GM19351 (cell line): ENCODE results near the gene UNC79.

Source experiments
- ATAC-seq: cut with Tn5 transposase; IDR thresholded peaks from one replicate; pipeline ENCODE4 v1.9.1; 2021; ENCODE audit warnings: mild to moderate bottlenecking, moderate library complexity; ENCODE audit not compliant: unreplicated experiment

UNC79 gene

DNA sequence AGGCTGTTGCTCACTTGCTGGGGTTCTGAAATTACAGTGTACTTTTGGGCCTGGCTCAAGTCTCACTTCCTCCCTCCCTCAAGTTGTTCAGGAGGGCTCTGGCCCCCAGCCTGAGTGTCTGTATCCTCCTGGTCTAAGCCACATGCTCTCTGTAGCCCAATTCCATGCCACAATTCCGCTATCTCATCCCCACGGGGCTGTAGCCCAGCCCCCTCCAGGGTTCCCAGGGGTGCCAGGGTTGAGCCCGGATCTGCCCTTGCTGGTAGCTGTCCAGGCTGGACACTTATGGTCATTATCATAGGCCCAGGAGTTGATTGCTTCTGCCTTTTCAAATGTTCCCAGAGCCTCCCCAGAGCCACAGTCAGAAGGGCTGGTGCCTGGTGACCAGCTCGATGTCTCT lies 292.3 kb downstream of the UNC79 start:
- no peak for ATAC-seq

DNA sequence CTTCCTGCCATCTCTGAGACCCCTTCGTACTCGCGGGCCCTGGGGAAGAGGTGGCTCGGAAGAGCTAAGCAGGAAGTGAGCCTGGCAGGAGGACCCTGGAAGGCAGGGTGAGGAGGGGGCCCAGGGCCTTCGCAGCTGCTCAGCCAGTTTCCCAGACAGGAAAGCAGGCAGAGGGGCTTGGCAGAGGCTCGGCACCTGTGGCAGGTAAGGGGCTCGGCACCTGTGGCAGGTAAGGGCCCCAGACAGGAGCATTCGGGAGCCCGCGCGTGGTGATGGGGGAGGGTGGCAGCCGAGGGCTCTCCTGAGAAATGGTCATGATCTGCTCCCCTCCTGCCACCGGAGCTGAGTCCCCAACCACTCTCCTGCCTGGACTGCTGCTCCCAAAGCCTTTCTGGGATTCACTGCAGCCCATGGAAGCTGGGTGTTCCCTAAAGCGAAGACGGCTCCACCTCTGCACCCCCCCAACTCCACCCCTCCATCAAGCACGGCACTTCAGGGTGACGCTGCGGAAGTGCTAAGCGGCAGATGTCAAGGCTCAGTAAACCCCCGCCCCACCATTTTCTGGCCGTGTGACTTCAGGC lies 294.4 kb downstream of the UNC79 start:
- ATAC-seq, result no peak

DNA sequence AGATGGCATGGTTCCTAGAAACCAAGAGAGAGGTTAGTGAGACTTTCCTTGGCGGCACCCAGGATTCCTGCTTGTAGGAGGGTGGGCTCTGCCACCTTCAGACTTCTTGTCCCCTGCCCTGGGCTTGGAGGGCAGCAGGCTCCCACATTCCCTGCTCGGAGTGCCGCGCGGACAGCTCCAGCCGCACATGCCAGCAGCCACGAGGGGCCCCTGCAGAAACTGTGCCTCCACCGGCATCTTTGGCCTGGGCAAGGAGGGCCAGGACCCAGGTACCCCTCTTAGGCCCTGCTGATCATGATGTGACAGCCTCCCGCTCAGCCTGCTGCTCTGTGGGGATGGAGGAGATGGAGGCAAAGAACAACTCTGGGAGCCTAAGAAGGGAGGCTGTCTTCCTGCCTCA lies 295.3 kb downstream of the UNC79 start:
- ATAC-seq, result no peak

DNA sequence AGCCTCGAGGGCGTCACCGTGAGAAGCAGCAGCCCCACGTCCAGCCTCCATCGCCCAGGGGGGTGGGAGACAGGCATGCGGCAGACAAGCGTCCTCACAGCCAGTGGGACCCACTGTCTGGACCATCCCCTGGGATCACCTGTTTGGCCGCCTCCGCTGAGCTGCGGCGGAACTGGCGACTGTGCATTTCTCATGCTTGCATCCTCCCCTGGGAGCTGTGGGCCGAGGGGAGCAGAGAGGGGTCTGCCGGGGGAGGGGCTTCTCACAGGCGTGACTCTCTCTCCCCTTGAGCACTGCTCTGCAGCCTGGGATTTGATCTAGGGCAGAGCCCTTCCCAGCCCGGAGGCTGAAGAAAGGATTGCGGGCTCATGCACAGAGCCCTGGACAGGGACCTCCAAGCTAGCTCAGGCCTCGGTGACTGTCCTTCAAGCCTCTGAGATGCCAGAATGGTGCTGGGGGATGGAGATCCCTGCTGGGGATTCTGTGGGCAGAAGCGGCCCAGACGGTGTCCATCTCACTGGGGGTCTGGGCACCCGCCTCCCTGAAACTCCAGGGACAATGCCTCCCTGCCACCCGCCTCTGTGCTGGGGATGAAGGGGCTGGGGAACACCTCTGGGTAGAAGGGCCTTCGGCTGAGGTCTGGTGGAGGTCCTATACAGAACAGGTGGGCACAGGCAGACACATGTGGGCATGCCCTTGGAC lies 296.5 kb downstream of the UNC79 start:
- no peak for ATAC-seq

DNA sequence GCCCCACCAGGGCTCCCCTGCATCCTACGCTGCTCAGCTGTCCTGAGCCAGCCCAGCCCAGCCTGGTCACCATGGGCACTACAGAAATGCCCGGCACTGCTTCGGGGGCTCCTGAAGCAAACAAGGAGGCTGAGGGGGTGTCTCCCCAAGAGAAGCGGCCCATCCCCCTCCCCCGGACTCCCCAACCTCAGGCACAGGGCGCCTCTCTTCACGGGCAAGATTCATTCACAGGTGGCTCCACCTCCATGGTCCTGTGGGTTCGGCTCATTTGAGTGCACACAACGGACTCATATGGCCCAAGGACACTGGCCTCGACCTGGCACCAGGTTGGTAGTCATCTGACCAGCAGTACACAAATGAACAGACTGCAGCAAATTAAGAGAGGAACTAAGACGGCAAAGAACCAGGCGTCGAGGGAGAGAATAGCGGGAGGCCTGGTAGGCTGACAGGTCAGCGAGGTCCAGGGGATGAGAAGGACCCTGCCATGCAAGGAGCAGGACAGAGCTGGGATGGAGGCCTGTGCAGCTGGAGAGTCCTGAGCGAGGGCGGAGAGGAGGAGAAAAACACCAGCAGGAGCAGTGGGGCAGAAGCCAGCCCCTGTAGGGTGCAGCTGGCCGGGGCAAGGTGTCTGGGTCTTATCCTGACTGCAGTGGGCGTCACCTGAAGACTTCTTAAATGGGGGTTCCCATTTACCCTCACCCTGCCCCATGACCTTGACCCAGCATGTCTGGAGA lies 297.3 kb downstream of the UNC79 start:
- ATAC-seq, result no peak

DNA sequence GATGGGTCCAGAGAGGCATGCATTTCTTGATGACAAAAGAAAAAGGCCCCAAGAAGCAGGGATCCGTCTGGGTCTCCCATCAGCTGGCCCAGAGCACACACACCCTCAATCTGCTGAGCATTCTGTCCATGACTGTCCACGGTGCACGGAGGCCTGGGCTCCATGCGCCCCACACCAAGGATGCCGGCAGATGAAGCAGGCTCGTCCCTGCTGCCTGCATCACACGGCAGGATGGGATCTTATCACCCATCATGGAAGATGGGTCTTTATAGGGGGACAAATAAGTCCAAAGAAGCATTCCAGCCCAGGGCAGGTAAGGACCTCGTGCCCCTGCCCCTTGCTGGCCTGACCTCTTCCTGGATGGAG lies 297.9 kb downstream of the UNC79 start:
- ATAC-seq, result no peak

DNA sequence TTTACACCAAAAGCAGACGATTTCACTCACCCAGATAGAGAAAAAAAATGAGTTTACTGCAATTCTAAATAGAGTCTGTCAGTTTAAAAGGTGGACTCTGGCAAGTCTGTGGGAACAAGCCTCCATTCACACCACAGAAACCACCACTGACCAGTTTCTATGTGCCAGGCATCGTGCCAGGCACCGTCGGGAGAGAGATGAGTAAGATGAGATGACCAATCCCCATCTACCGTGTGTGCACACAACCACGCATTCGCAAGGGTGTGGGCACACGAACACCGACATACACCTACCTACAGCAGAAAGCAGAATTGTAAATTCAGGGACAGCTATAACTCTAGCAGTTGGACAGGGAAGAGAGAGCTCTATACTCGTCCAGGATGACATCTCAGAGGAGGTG lies 299.3 kb downstream of the UNC79 start:
- ATAC-seq, result no peak

DNA sequence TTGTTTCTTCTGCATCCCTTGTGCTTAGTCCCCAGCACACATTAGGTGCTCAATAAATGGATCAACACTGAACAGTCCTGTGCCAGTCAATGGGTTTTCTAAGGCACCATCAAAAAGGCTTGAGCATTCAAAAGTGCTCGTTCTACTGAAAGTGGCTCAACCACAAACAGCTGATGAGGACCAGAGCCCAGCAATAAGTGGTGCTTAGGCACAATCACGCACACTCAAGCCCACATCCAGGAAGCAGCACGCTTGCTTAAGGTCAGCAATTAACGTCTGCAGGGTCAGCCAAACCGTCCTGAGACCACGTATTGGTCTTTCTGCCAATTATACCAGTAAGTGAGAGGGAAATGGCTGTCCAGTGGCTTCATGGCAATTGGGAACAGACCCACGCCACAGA lies 301.0 kb downstream of the UNC79 start:
- ATAC-seq, result no peak

DNA sequence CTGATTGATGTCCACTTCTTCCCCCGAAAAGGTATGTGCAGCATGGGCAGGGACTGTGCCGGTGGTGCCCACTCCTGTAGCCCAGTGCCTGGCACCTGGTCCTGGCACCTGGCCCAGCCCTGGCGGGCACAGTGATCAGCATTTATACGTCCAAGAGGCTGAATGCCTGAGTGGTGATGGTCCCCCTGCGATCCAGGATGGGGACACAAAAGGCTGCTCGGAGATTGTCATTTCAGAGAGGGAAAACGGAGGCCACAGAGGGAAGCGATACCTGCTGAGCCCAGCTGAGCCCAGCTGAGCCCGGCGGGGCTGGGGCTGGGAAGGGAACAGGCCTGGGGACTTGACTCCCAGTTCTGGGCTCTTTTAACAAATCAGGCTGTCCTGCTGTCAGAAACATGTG lies 301.8 kb downstream of the UNC79 start:
- ATAC-seq, result no peak

DNA sequence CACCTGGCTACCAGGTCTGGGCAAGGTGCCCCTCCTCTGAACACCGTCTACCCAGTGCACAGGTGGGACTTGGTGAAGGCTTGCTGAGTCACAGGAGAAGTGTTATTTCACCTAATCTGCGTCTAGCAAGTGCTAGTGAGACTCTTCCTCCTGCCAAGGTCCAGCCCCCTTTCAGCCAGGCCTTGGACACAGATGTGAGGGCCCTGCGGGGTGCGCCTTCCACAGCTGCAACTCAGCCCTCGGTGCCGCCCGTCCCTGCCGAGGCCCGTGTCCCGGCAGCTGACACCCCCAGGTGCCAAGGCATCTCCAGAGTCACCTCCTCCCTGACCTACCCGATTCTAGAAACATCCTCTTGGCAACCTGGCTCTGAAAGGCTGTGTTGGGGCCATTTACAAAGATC lies 302.5 kb downstream of the UNC79 start:
- ATAC-seq, result no peak

DNA sequence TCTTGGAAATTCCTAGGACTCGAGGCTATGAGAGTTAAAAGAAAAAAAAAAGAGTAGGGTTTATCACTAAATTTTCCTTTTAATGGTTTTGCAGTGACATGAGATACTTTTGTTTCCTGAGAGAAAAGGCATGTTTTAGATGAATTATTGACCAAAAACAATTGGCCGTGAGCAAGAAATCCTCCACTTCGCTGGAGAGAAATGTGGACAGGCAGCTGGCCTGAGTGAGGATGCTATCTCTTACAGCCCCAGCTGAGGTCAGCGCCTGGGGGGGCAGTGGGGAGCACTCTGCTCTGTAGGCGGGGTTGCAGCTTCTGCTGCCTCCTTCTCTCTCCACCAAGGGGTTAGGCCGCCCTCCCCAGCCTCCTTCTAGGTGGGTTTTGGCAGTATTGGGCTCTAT lies 302.9 kb downstream of the UNC79 start:
- no peak for ATAC-seq

DNA sequence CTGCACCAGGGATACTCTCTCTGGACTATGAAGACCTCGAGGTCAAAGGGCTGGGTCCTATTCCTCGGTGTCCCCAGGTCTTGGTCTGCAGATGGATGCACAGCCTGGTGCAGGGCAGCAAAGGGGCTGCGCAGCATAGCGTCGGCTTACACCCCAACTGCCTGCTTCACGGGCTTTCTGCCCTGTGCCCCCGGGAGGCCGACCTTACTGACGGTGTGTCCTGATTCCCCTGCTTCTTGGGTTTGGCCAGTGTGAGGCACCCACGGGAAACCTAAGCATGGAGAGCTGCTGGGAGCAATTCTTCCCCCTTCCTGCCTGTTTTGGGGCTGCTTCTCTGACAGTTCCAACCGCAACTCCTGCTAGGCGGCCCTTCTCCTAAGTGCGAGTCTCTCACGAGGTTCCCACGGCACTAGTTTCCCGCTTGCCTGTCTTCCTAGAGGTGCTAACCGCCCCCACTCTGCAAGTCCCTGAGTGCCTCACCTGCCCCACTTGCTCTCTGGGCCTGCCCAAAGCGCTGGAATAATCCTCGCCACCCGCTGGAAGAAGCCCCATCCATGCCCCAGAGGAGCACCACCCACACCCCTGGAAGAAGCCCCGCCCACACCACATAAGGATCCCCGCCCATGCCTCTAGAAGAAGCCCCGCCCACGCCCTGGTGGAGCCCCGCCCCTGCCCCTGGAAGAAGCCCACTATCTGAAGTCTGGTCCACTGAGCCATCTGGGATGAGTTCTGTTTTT lies 303.5 kb downstream of the UNC79 start:
- no peak for ATAC-seq

DNA sequence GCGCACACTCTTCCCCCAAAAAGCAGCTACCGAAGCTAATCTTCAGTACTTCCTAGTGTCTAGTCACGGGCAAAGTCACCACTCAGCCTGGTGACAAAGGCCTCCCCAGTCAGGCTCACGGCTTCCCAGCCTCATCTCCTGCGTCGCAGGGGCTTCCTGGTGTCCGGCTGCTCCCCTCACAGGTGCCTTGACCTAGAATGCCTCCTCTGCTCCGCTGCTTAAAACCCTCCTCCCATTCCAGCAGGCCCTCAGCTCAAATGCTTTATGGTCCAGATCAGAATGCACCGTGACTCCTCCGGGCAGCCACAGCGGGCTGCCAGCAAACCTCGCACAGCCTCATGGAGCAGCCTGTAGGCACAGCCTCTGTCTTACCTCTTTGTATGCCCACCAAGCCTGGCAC lies 304.5 kb downstream of the UNC79 start:
- ATAC-seq, result no peak

DNA sequence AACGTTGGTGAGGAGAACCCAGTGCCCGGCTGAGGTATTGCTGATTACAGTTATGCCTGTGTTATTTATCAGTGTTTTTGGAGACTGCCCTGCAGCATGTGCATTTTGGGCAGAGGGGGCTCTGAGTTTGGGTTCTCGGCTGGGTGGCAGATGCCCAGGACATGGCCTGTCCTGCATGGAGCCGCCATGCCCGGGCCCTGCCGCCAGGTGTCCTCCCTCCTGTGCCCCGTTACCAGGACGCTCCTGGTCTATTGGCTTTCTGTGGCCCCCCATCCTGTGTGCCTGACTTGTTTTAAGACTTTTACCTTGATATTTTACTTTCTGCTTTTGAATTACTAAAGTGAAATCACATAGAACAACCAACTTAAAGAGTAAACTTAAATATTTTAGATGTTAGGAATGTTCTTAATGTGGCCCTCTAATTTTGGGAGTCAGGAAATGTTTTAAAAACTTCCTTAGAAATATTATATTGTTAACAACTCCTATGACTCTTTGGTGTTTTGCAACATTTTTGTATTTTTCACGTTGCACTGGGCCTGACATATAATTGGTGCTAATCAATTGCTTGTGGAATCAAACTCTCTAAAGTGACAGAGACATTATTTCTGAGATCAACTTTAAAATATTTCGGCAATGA lies 305.8 kb downstream of the UNC79 start:
- ATAC-seq, result no peak

DNA sequence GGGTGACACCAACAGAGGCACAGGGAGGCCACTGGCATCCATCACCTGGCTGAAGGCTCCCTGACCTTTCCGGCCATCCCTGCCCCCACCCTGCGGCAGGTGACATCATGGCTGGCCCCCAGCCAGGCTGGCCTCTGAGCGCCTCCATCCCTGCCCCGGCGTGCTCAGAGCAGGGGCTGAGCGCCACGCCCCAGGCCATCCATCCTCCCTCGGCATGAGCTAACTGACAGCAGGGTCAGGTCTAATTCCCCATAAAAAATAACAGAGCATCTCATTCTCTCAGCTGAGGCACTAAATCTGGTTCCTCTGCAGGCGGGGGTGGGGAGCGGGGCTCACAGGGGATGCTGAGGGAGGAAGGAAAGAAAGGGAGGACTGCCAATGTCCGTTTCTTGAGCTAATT lies 306.9 kb downstream of the UNC79 start:
- no peak for ATAC-seq

DNA sequence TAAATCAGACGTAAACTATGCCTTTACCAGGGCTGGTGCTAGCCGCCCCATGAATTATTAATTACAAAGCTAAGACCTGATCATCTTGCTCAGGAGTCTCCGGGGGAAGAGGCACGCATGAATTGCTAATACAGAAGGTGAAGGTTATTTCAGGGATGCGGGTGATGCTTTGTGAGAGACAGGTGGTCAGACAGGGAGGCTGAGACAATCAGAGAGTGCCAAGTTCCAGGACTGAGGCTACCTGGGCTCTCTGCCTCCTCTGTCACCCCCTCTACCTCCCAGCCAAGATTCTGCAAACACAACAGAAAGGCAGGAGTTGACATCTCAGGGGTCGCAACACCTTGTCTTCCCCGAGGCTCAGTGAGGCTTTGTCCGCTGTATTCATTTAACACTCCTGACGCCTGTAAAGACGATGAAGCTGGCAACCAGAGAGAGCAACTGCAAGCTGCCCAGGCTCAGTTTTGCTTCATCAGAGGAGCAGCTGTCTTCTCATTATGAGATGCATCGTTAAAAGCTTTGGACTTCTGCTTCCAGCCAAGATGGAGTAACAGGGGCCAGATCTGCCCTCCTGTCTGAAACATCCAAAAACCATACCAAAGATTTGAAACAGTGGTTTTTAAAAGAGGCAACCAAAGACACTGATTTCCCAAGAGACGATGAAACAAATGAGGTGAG lies 311.0 kb downstream of the UNC79 start:
- no peak for ATAC-seq

DNA sequence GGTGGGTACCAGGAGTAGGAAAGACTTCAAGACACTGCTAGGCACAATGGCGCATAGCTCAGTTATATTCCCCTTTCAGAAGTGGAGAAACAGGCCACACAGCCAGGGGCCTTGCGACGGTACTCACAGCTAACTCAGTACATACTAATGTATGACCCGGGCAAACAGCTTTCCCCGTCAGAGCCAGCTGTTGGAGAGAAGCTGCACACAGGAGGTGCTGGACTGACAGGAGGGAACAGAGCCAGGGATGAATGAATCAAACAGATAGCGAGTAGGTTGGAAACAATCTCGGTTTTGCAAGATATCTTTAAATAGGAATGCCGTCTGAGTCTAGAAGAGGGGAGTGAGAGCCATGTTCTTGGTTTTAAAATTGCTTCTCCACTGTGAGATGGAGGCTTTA lies 312.0 kb downstream of the UNC79 start:
- no peak for ATAC-seq

DNA sequence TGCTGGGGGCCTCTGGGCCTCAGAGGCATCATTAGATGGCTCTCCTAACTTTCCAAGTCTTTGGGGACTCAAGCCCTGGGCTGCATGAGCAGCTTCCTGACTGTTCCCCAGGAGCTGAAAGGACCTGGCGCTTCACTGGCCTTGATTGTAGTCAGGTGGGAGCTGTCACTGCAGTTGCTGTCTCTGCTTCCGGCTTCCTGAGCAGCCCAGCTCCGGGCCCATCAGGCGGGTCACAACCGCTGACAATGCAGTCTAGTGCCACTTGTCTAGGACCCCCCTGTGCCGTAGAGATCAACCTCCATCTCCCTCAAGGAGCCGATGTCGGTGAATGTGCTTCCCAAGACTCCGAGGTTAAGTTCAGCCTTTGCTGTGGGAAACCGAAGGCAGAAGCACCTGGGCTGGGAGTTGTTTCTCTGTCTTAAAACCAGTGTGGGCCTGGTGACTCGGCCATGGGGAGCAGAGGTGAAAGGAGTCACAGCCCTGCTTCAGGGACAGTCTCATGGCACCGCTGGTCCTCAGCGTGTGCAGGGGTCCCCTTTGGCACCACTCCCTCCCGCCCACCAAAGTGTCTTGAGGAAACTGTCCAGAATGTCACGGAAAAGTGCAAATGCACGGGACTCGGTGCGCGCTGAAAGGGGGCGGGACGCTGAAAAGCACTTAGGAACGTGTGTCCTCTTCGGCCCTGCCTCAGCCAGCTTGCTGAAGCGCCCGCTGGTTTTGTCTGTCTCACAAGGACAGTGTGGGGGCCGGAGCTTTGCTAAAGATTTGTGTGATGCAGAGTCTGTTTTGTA lies 312.7 kb downstream of the UNC79 start:
- ATAC-seq, result no peak

DNA sequence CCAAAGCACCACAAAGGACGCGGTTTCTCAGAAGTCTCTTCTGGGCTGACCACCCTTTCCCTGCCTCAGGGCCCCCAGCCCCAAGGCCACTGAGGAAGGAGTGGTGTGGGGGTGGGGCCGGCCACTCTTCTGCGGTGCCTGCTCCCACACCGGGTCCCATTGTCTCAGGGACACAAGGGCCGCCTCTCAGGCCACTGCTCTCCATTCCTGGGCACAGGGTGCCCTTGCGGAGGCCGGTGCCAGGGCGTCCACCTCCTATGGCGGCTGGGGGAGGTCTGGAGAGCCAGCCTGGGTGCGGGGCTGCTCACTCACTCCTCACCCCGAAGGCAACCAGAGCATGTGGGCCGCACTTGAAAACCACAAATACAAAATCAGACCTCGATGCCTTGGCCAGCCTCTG lies 313.4 kb downstream of the UNC79 start:
- no peak for ATAC-seq

DNA sequence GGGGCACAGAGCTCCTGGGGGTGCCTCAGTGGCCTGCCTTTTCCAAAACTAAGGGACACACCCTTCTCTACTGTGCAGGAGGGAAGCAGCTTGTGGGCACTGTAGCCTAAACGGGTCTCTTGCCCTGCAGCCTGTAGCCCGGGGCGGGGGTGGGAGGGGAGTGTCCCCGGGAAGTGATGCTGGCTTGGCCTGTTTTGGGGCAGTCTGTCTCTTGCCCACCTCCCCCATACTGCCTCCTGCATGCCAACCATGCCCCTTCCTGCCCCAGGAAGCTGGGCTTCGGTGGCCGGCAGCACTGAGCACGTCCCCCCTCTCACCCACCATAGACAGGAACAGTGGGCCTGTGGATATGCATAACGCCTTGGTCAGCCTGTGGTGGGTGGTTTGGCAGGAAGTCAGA lies 314.1 kb downstream of the UNC79 start:
- no peak for ATAC-seq
